ENCODE measurements around the gene PRKN.
"Not testable (repeated sequence)": the region's sequence is repeated elsewhere in the genome, so short reads cannot be mapped to it uniquely, and the experiment has no call there.

PRKN gene

DNA sequence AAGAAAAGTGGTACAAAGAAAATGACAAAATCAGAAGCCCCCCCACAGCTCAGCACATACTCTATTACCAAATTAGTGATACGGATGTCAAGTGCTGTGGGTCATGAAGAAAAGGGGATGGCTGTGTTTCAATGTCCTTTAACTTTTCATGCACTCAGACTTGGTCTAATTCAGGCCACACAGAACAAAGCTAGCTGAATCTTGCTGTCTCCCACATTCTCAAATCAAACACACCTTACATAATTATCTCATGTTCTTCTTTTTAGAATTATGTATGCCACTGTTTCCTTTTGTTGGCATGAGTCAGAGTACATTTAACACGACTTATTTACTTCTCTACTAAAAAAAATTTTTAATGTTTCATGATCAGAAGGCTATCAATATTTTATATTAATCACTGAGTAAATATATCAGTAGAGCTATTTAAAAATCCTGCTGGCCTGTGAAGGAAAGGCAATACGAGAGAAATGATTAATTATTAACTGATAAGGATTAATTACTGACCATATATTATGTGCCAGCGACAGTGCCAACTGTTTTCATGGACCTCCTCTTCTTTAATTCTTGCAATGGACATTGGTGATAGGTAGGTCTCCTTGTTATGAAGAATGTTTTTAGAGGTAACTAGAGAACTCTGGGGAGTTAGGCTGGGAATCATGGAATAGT, 857.2 kb downstream of the PRKN start:
- Histone ChIP-seq H3K27me3 (ENCODE audit: insufficient read depth, low read length) (no peaks in the 10 kb centered on the region), H3K9ac (ENCODE audit: low read depth, low read length) (no peak overlapping the region), H3K27ac (ENCODE audit: low read length) (no peak overlapping the region), H3K4me1 (ENCODE audit: insufficient read depth, low read length) (no peaks in the 10 kb centered on the region), H3K36me3 (ENCODE audit: insufficient read depth, low read depth, low read length) (no peaks in the 10 kb centered on the region), H3K9me3 (ENCODE audit: insufficient read depth, low read depth, low read length) (no peaks in the 10 kb centered on the region), H3K4me3 (ENCODE audit: low read length) (no peak overlapping the region)

GRCh38 chr6:161869491-161869890, 858.1 kb downstream of the PRKN start:
- no peaks in the 10 kb centered on the region for H3K27me3 ChIP-seq (ENCODE audit: insufficient read depth, low read length)
- H3K4me1 ChIP-seq (ENCODE audit: insufficient read depth, low read length) = no peaks in the 10 kb centered on the region
- H3K4me3 ChIP-seq (ENCODE audit: low read length) = no peak overlapping the region
- no peaks in the 10 kb centered on the region for H3K9me3 ChIP-seq (ENCODE audit: insufficient read depth, low read depth, low read length)
- no peak overlapping the region for H3K27ac ChIP-seq (ENCODE audit: low read length)
- no peaks in the 10 kb centered on the region for H3K36me3 ChIP-seq (ENCODE audit: insufficient read depth, low read depth, low read length)
- no peak overlapping the region for H3K9ac ChIP-seq (ENCODE audit: low read depth, low read length)

DNA sequence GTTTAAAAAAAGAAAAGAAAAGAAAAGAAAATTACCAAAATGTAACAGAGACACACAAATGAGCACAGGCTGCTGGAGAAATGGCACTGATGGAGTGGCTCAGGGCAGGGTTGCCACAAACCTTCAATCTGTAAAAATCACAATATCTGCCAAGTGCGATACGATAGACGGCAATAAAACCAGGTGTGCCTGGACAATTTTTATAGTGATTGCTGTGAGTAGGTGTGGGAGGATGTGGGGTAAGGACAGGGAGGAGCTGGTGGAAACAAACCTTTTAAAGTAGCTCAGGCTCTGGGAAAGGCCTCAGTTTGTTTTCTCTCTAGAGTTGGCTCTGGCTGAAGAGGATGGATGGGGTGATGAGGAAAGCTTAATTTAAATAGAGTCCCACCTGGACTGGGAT, 861.0 kb downstream of the PRKN start:
- no peak overlapping the region for H3K4me3 ChIP-seq (ENCODE audit: low read length)
- H3K9ac ChIP-seq (ENCODE audit: low read depth, low read length) = no peak overlapping the region
- no peaks in the 10 kb centered on the region for H3K9me3 ChIP-seq (ENCODE audit: insufficient read depth, low read depth, low read length)
- H3K4me1 ChIP-seq (ENCODE audit: insufficient read depth, low read length) = 0 out of 2 replicates have a peak, but pooled peaks cover 4% of the 10 kb centered on the region
- no peak overlapping the region for H3K27ac ChIP-seq (ENCODE audit: low read length)
- no peaks in the 10 kb centered on the region for H3K27me3 ChIP-seq (ENCODE audit: insufficient read depth, low read length)
- H3K36me3 ChIP-seq (ENCODE audit: insufficient read depth, low read depth, low read length) = no peaks in the 10 kb centered on the region

DNA sequence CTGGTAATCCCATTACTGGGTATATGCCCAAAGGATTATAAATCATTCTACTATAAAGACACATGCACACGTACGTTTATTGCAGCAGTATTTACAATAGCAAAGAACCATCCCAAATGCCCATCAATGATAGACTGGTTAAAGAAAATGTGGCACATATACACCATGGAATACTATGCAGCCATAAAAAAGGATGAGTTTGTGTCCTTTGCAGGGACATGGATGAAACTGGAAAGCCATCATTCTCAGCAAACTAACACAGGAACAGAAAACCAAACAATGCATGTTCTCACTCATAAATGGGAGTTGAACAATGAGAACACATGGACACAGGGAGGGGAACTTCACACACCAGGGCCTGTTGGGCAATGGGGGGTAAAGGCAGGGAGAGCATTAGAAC, 866.5 kb downstream of the PRKN start:
- H3K36me3 ChIP-seq (ENCODE audit: insufficient read depth, low read depth, low read length); H3K27ac ChIP-seq (ENCODE audit: low read length); H3K27me3 ChIP-seq (ENCODE audit: insufficient read depth, low read length); H3K9ac ChIP-seq (ENCODE audit: low read depth, low read length); H3K9me3 ChIP-seq (ENCODE audit: insufficient read depth, low read depth, low read length); H3K4me1 ChIP-seq (ENCODE audit: insufficient read depth, low read length); H3K4me3 ChIP-seq (ENCODE audit: low read length): not testable (repeated sequence)

DNA sequence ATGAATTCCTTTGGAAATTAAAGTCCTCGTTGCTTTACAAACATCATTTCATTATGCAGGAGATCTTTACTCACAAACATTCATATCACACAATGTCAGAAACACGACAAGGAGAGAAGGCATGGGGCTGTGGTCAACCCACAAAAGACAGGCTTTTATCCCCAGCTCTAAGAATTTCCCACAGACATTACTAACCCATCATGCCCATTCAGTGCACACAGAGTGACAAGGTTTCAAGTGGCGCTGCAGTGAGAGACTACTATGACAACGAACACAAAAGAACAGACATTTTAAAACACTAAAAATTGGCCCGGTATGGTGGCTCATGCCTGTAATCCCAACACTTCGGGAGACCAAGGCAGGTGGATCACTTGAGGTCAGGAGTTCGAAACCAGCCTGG, 873.9 kb downstream of the PRKN start:
- Histone ChIP-seq H3K9me3 (ENCODE audit: insufficient read depth, low read depth, low read length) (no peaks in the 10 kb centered on the region), H3K4me1 (ENCODE audit: insufficient read depth, low read length) (peaks cover 4% of the 10 kb centered on the region; the same call in 1 of the 2 replicates), H3K27me3 (ENCODE audit: insufficient read depth, low read length) (no peaks in the 10 kb centered on the region), H3K27ac (ENCODE audit: low read length) (no peak overlapping the region), H3K4me3 (ENCODE audit: low read length) (no peak overlapping the region), H3K9ac (ENCODE audit: low read depth, low read length) (no peak overlapping the region), H3K36me3 (ENCODE audit: insufficient read depth, low read depth, low read length) (no peaks in the 10 kb centered on the region)

DNA sequence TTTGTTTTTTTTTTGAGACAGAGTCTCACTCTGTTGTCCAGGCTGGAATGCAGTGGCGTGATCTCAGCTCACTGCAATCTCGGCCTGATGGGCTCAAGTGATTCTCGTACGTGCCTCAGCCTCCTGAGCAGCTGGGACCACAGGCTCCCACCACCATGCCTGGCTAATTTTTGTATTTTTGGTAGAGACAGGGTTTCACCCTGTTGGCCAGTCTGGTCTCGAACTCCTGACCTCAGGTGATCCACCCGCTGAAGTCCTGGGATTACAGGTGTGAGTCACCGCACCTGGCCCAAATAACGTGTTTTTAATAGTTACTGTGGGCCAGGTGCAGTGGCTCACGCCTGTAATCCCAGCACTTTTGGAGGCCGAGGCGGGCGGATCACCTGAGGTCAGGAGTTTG, 876.1 kb downstream of the PRKN start:
- not testable (repeated sequence) for H3K4me3 ChIP-seq (ENCODE audit: low read length); H3K27me3 ChIP-seq (ENCODE audit: insufficient read depth, low read length); H3K4me1 ChIP-seq (ENCODE audit: insufficient read depth, low read length); H3K36me3 ChIP-seq (ENCODE audit: insufficient read depth, low read depth, low read length); H3K9me3 ChIP-seq (ENCODE audit: insufficient read depth, low read depth, low read length); H3K9ac ChIP-seq (ENCODE audit: low read depth, low read length); H3K27ac ChIP-seq (ENCODE audit: low read length)

DNA sequence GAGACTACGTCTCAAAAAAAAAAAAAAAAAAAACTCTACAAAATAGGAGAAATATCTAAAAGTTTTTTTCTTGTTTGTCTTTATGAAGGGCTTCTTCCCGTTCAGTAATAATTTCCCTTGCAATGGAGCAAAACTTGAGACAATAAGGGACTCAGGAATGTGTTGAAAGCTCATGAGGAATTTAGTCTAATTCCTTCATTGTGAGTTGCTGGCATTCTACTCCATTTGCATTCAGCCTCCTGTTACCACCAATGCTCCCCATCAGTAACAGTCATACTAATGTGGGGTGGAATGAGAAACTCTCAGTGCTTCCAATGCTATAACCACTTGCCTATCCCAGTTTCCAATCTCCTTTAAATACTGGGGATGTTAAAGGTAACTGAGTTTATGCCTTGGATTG, 877.0 kb downstream of the PRKN start:
- H3K4me1 ChIP-seq (ENCODE audit: insufficient read depth, low read length) = peaks cover 4% of the 10 kb centered on the region; the same call in 1 of the 2 replicates

GRCh38 chr6:161847628-161848027, 879.9 kb downstream of the PRKN start:
- Histone ChIP-seq H3K9me3 (ENCODE audit: insufficient read depth, low read depth, low read length) (no peaks in the 10 kb centered on the region), H3K27me3 (ENCODE audit: insufficient read depth, low read length) (no peaks in the 10 kb centered on the region), H3K27ac (ENCODE audit: low read length) (no peak overlapping the region), H3K9ac (ENCODE audit: low read depth, low read length) (no peak overlapping the region), H3K4me1 (ENCODE audit: insufficient read depth, low read length) (peaks cover 4% of the 10 kb centered on the region; the same call in 1 of the 2 replicates), H3K36me3 (ENCODE audit: insufficient read depth, low read depth, low read length) (no peaks in the 10 kb centered on the region), H3K4me3 (ENCODE audit: low read length) (no peak overlapping the region)

More for the DNA sequence above, 877.0 kb downstream of the PRKN start:
- H3K9me3 ChIP-seq (ENCODE audit: insufficient read depth, low read depth, low read length) = no peaks in the 10 kb centered on the region
- H3K36me3 ChIP-seq (ENCODE audit: insufficient read depth, low read depth, low read length) = no peaks in the 10 kb centered on the region
- no peak overlapping the region for H3K27ac ChIP-seq (ENCODE audit: low read length)
- no peak overlapping the region for H3K4me3 ChIP-seq (ENCODE audit: low read length)
- no peaks in the 10 kb centered on the region for H3K27me3 ChIP-seq (ENCODE audit: insufficient read depth, low read length)
- H3K9ac ChIP-seq (ENCODE audit: low read depth, low read length) = no peak overlapping the region

GRCh38 chr6:161844804-161845203, 882.8 kb downstream of the PRKN start:
- Histone ChIP-seq H3K27ac (ENCODE audit: low read length) (no peak overlapping the region), H3K4me1 (ENCODE audit: insufficient read depth, low read length) (no peaks in the 10 kb centered on the region), H3K4me3 (ENCODE audit: low read length) (no peak overlapping the region), H3K9ac (ENCODE audit: low read depth, low read length) (no peak overlapping the region), H3K36me3 (ENCODE audit: insufficient read depth, low read depth, low read length) (no peaks in the 10 kb centered on the region), H3K27me3 (ENCODE audit: insufficient read depth, low read length) (no peaks in the 10 kb centered on the region), H3K9me3 (ENCODE audit: insufficient read depth, low read depth, low read length) (no peaks in the 10 kb centered on the region)

- H3K36me3 ChIP-seq (ENCODE audit: insufficient read depth, low read depth, low read length) = no peaks in the 10 kb centered on the region
- H3K27me3 ChIP-seq (ENCODE audit: insufficient read depth, low read length) = no peaks in the 10 kb centered on the region
- H3K9ac ChIP-seq (ENCODE audit: low read depth, low read length) = no peak overlapping the region
These were observed 884.5 kb downstream of the PRKN start for GRCh38 chr6:161843066-161843465.

DNA sequence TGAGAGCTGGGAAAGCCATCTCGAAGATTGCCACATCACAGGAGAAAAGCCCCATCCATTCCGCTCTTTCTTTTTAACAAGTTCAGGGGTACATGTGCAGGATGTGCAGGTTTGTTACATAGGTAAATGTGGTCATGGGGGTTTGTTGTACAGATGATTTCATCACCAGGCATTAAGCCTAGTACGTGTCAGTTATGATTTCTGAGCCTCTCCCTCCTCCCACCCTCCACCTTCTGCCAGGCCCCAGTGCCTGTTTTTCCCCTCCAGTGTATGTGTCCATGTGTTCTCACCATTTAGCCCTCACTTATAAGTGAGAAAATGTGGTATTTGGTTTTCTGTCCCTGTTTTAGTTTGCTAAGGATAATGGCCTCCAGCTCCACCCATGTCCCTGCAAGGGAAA, 887.2 kb downstream of the PRKN start:
- peaks cover 6% of the 10 kb centered on the region; the same call in 1 of the 2 replicates for H3K4me1 ChIP-seq (ENCODE audit: insufficient read depth, low read length)

More at GRCh38 chr6:161843066-161843465, 884.5 kb downstream of the PRKN start:
- Histone ChIP-seq H3K4me1 (ENCODE audit: insufficient read depth, low read length) (peaks cover 3% of the 10 kb centered on the region; the same call in 1 of the 2 replicates), H3K4me3 (ENCODE audit: low read length) (no peak overlapping the region), H3K27ac (ENCODE audit: low read length) (no peak overlapping the region), H3K9me3 (ENCODE audit: insufficient read depth, low read depth, low read length) (no peaks in the 10 kb centered on the region)

GRCh38 chr6:161838306-161839035, 889.1 kb downstream of the PRKN start:
- Histone ChIP-seq H3K9ac (ENCODE audit: low read depth, low read length) (no peak overlapping the region), H3K36me3 (ENCODE audit: insufficient read depth, low read depth, low read length) (no peaks in the 10 kb centered on the region), H3K9me3 (ENCODE audit: insufficient read depth, low read depth, low read length) (no peaks in the 10 kb centered on the region), H3K27ac (ENCODE audit: low read length) (no peak overlapping the region), H3K4me3 (ENCODE audit: low read length) (no peak overlapping the region), H3K4me1 (ENCODE audit: insufficient read depth, low read length) (peaks cover 9% of the 10 kb centered on the region; the same call in 1 of the 2 replicates), H3K27me3 (ENCODE audit: insufficient read depth, low read length) (no peaks in the 10 kb centered on the region)

More for the DNA sequence above, 887.2 kb downstream of the PRKN start:
- no peaks in the 10 kb centered on the region for H3K27me3 ChIP-seq (ENCODE audit: insufficient read depth, low read length)
- H3K9me3 ChIP-seq (ENCODE audit: insufficient read depth, low read depth, low read length) = no peaks in the 10 kb centered on the region
- H3K4me3 ChIP-seq (ENCODE audit: low read length) = no peak overlapping the region
- H3K36me3 ChIP-seq (ENCODE audit: insufficient read depth, low read depth, low read length) = no peaks in the 10 kb centered on the region
- no peak overlapping the region for H3K27ac ChIP-seq (ENCODE audit: low read length)
- H3K9ac ChIP-seq (ENCODE audit: low read depth, low read length) = no peak overlapping the region

Measured in iPS-20b (cell line).